Motor neuron (in vitro differentiated cells): ENCODE results near the gene ENHO. TPM values are rescaled to one million over a fixed set of nuclear protein-coding genes. Genes with fewer than 3 reads are reported as not detected.
A peak's percentile ranks its signal among the peaks of the same experiment; 100 is the strongest.

Experiments used
- ATAC-seq, 8 experiments: fragments of 200-7000 bp; cut with Tn5 transposase; replicated peaks in 6 of 8; 2 replicates each; pipeline ENCODE4 v1.8.0; 2021; ENCODE audit warnings: mild to moderate bottlenecking in 8 of 8, moderate library complexity in 8 of 8
- H3K27ac ChIP-seq, 2 donors: fragments of 250-450 bp; sonication (Bioruptor Pico); 2 replicates each; pipeline ENCODE4 v1.9.0; 2021; ENCODE audit warnings: antibody characterized with exemption in 2 of 2, mild to moderate bottlenecking in 2 of 2, moderate library complexity in 1 of 2
- H3K4me1 ChIP-seq, 2 donors: fragments of 250-450 bp; sonication (Bioruptor Pico); replicated peaks in 1 of 2; 2 replicates each; pipeline ENCODE4 v1.6.1; 2021; ENCODE audit warnings: antibody characterized with exemption in 2 of 2, mild to moderate bottlenecking in 2 of 2, moderate library complexity in 1 of 2
- H3K4me3 ChIP-seq, 5 donors: fragments of 250-450 bp; sonication (Bioruptor Pico); 2 replicates each; pipeline ENCODE4 v1.9.0; 2021; ENCODE audit warnings: antibody characterized with exemption in 5 of 5, mild to moderate bottlenecking in 5 of 5, moderate library complexity in 4 of 5
- WGBS, 10 experiments: fragments of 450-650 bp; shearing (Covaris generic); methylation state at CpG; one replicate each; pipeline ENCODE4 v1.0.0; 2022; 5-methylcytosine and 5-hydroxymethylcytosine counted together
- in situ Hi-C, 9 experiments: fragments of 400-800 bp; cut with MboI; loops; one replicate each; pipeline ENCODE4 v1.15.0; 2021; ENCODE audit warnings: low sequenced_read_pairs in 9 of 9, low pct_unique_long_range_greater_than_20kb in 2 of 9; ENCODE audit not compliant: unreplicated experiment in 9 of 9
- total RNA-seq, 8 experiments: library from RNA; unstranded; fragments of 300-600 nt; gene quantifications; 2 replicates each; pipeline versions ENCODE4 v1.2.3 to v1.2.4, GENCODE V29; 2022

Gene ENHO
- total RNA-seq, 8 experiments from 2014 or later = 3.9 to 25.4 (median 18.8) TPM

DNA sequence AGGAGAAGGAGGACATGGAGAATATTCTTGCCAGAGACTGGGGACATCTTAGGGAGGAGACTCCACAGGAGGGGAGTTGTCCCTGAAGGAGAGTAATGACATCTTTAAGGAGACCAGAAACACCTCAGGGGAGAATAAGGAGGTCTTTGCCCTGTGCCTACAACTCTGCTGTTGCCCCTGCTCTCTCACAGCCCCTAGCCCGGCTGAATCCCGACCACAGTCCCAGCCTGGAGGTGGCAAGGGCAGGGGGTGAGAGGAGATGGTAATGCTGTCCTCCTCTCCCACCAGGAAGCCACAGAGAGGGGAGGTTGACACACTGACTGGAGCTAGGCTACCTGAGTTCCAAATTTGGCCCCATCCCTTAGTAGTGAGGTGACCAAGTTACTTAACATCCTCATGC lies 30.2 kb upstream of the ENHO start:
- in situ Hi-C loops = no loop called here
- Histone ChIP-seq H3K4me3 (no peak overlapping the region), H3K27ac (no peak overlapping the region), H3K4me1 (peaks cover 42 to 46% of the 10 kb centered on the region in 2 donors)
- ATAC-seq = no peak
- WGBS, 10 experiments = 92 to 100% methylated on average over 2 of the region's 2 CpGs; no CpG with 5 or more reads in 8 of the 10 experiments

DNA sequence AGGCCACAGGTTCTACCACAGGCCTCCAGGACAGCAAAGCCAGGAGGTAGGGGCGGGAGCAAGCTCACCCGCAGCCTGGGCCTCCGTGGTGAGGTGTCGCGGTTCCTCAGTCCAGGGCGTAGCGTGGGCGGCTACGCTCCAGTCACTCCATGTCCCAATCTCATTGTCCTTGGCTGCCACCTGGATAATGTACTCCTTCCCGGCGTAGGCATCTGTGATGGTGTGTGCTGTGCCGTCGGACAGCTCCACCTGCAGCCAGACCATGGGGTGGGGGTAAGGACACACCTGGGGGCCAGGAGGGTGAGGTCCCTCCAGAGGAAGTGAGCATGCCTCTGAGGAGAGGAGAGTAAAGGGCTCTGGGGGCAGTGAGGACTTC lies 29.8 kb upstream of the ENHO start:
- no peak overlapping the region for H3K27ac ChIP-seq
- in situ Hi-C loops = no loop called here
- WGBS, 10 experiments = 89 to 92% methylated on average over 5 to 10 of the region's 13 CpGs; no CpG with 5 or more reads in 8 of the 10 experiments
- H3K4me1 ChIP-seq = peaks cover 40 to 44% of the 10 kb centered on the region in 2 donors
- no peak overlapping the region for H3K4me3 ChIP-seq
- no peak for ATAC-seq

DNA sequence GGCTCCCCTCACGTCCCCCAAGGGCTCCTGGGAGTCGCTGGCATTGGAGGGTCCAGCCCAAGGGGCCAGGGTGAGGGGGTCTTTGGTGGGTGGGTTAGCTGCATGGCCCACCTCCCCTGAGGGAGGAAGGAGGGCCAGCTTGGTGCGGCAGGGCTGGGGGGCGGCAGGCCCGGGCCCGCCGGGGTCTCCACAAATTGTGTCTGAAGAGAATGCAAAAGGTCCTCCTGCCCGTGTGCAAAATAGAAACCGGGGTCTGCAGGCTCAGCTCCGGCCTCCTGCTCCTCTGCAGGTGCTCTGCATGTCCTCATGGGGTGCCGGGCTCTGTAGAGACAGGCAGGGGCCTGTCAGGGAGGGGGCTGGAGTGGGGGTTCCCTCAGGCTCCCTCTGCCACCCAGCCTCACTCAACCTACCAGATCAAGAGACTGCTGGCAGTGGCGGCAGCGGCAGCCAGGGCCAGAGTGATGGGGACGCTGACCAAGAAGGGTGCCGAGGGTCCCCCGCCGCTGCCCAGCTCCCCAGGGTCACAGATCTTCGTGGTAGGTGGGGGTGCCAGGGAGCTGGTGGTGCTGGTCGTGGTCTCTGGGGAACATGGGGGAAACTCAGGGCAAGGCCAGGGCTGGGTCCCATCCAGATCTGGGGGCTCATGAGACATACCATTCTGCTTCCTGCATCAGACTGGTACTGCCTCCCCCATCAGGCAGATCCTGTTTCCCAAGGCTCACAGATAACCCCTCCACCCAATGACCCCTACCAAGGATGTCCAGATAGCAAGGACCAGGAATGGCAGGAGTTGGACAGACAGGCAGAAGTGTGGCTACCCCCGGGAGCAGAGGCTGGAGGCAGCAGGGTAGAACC lies 29.2 kb upstream of the ENHO start:
- Histone ChIP-seq H3K4me3 (no peak overlapping the region), H3K27ac (no peak overlapping the region), H3K4me1 (peaks cover 34 to 38% of the 10 kb centered on the region in 2 donors)
- 10 to 70% methylated on average over 2 of the region's 20 CpGs; no CpG with 5 or more reads in 8 of the 10 experiments for WGBS, 10 experiments
- ATAC-seq = no peak
- in situ Hi-C loops = no loop called here

DNA sequence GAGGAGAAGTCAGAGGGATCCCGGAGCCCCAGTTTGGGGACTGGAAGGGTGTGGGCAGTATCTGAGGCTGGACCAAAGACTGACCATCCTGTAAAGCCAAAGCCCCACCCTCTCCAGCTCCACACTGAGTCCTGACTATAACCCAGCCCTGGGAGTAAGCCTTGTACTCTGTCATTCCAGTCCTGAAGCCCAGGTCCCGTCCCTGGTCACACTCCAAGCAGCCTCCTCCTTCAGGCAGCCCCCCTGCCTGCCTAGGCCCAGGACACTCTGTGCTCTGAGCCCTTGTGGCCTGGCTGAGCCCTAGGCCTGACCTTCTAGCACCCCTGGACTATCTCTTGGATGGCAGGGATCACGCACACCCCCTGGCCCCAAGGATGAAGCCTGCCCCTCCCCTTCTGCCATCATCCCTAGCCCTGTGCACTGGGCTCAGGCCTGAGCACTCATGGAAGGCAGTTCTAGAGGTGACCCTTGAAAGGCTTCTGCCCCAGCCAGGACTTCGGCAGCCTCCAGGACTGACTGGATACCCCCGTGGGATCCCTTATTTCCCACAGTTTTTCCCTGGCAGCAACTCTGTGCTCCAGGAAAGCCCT lies 28.0 kb upstream of the ENHO start:
- WGBS, 10 experiments = 80 to 100% methylated on average over 1 of the region's 5 CpGs; no CpG with 5 or more reads in 8 of the 10 experiments
- H3K4me1 ChIP-seq = peaks cover 22 to 28% of the 10 kb centered on the region in 2 donors
- in situ Hi-C loops = no loop called here
- H3K27ac ChIP-seq = no peak overlapping the region
- H3K4me3 ChIP-seq = no peak overlapping the region
- ATAC-seq = no peak

DNA sequence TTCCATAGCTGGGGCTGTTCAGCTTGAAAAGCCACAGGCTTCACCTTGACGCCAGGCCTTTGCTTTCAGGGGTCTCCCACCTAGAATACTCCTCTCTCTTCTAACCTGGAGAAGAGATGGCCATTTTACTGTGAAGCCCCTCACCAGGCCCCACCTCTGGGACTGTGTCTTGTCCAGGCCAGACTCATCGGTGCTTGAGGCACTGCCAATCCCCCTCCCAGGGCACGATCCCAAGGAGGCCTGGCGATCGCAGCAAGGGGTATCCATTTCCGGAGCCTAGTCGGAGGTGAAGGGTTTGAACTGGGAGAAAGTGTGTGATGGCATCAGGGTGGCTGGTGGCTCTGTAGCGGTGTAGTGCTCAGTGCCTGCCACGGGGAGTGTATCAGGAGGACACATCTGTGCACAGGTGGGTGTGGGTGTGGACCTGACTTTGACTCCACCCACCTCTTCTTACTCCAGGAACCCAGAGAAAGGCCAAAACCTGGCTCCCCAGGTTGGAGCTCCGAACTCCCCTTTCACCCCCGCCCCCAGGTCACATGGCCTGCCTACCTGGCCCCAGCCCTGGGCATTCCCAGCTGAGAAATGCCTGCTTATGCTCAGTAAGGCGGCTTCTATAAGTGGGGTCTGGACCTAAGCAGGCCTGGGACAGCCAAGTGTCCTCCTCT lies 27.4 kb upstream of the ENHO start:
- H3K27ac ChIP-seq = no peak overlapping the region
- peaks cover 16 to 21% of the 10 kb centered on the region in 2 donors for H3K4me1 ChIP-seq
- in situ Hi-C loops = no loop called here
- 33 to 100% (median 60%) methylated on average over 1 to 4 of the region's 12 CpGs; no CpG with 5 or more reads in 6 of the 10 experiments for WGBS, 10 experiments
- no peak overlapping the region for H3K4me3 ChIP-seq
- no peak for ATAC-seq

- Histone ChIP-seq H3K4me1 (peaks cover 8 to 13% of the 10 kb centered on the region in 2 donors), H3K4me3 (no peak overlapping the region), H3K27ac (no peak overlapping the region)
- in situ Hi-C loops = no loop called here
- ATAC-seq = no peak
- WGBS, 10 experiments = 80% methylated on average over 1 of the region's 5 CpGs; no CpG with 5 or more reads in 9 of the 10 experiments
Observed at GRCh38 chr9:34549407-34549732, 26.6 kb upstream of the ENHO start.

DNA sequence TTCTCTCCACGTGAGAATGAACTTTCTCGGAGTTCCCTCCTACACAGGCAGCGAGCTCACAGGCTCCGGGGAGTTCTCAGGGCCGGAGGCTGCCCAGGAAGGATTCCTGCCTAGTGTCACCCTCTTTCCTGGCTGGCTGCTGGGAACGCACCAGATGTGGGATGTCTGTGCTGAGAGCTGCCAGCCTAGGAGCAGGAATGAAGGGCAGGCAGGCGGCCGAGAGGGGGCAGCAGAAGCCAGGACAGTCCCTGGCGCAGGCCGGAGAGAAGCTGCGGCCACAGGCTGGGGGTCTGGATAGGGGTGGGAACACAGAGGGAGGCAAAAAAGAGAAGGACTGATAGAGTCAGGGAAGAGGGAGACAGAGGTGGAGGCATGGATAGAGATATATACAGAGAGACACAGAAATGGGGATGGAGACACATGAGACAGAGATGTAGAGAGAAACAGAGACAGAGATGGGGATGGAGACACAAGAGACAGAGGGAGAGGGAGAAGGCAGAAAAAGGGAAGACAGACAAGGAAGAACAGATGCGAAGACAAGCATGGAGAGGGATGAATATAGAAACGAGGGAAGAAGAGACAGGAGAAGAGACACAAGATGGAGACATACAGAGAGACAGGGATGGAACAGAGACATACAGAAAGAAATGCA lies 25.3 kb upstream of the ENHO start:
- peaks cover 2 to 9% of the 10 kb centered on the region in 2 donors for H3K4me1 ChIP-seq
- in situ Hi-C loops = no loop called here
- peak; percentile 87 to 95 (median 92) for ATAC-seq

DNA sequence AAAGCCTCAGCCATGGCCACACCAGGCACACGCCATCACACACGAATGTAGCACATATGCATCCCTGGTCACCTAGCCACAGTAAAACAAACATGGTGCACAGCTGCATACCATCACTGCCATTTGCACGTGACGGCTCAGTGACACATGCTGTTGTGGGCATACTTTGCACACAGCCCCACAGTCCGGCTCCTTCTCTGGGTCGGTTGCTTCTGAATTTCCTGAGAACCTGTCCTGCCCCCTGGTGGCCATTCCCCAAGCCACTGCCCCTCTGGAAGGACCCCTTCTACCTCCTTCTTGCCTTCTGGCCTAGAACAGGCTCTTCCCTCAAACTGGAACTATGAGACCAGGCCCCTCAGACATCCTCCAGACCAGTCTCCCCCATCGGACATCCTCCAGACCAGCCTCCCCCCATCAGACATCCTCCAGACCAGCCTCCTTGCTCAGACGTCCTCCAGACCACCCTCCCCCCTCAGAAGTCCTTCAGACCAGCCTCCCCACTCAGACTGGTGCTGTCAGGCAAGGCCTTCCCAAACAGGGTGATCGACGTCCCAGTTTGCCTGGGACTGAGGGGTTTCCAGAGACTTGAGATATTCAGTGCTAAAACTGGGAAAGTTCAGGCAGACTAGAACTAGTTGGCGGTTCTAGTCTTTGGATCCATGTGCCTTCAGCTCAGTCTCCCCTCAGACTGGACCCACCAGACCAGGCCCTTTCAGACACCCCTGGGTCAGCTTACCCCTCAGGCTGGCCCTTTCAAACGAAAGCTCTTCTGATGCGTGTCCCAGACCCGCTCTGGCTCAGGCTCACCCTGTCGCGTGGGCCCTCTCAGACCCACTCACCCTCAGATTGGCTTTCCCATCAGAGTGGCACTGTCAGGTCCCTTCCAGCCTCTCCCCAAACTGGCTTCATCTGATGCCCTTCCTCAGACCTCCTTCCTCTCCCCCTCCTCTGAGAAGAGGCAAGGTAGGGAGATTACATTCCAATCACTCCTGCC lies 24.3 kb upstream of the ENHO start:
- ATAC-seq = peak; percentile 41 to 89 (median 62)
- in situ Hi-C loops = no loop called here
- no peak overlapping the region for H3K4me3 ChIP-seq
- H3K4me1 ChIP-seq = peaks cover 2 to 9% of the 10 kb centered on the region in 2 donors
- no peak overlapping the region for H3K27ac ChIP-seq
- 0 to 84% (median 46%) methylated on average over 2 to 7 of the region's 16 CpGs; no CpG with 5 or more reads in 2 of the 10 experiments for WGBS, 10 experiments

More for the DNA sequence above, 25.3 kb upstream of the ENHO start:
- Histone ChIP-seq H3K27ac (no peak overlapping the region), H3K4me3 (no peak overlapping the region)
- WGBS, 10 experiments = 3 to 50% (median 24%) methylated on average over 1 to 6 of the region's 13 CpGs; no CpG with 5 or more reads in 1 of the 10 experiments

GRCh38 chr9:34546102-34546833 lies 23.5 kb upstream of the ENHO start:
- H3K4me1 ChIP-seq = peaks cover 2 to 9% of the 10 kb centered on the region in 2 donors
- H3K27ac ChIP-seq = no peak overlapping the region
- H3K4me3 ChIP-seq = no peak overlapping the region
- in situ Hi-C loops = no loop called here
- whole genome bisulfite sequencing, 10 experiments = 53 to 100% (median 93%) methylated on average over 1 to 3 of the region's 7 CpGs; no CpG with 5 or more reads in 1 of the 10 experiments
- no peak for ATAC-seq

- WGBS, 10 experiments = 50 to 100% (median 92%) methylated on average over 1 to 5 of the region's 6 CpGs; no CpG with 5 or more reads in 1 of the 10 experiments
- ATAC-seq = no peak
- H3K4me1 ChIP-seq = peaks cover 2 to 9% of the 10 kb centered on the region in 2 donors
- H3K27ac ChIP-seq = no peak overlapping the region
- in situ Hi-C loops = no loop called here
- no peak overlapping the region for H3K4me3 ChIP-seq
Observed at GRCh38 chr9:34545497-34545896, 22.7 kb upstream of the ENHO start.

- in situ Hi-C loops = no loop called here
- 27 to 90% (median 72%) methylated on average over 1 to 5 of the region's 5 CpGs; no CpG with 5 or more reads in 1 of the 10 experiments for WGBS, 10 experiments
- no peak overlapping the region for H3K4me3 ChIP-seq
- peaks cover 2 to 9% of the 10 kb centered on the region in 2 donors for H3K4me1 ChIP-seq
- no peak overlapping the region for H3K27ac ChIP-seq
- no peak for ATAC-seq
Observed at GRCh38 chr9:34544035-34544434, 21.2 kb upstream of the ENHO start.
